Fibroblast of skin of left quadriceps (primary cell): ENCODE data around the gene ITIH1.
"Not testable (repeated sequence)": the region's sequence is repeated elsewhere in the genome, so short reads cannot be mapped to it uniquely, and the experiment has no call there.

ENCODE experiments used
- DNase-seq, 2 experiments: peaks; one replicate each; pipeline ENCODE4 v3.0.0-alpha.2; 2013; ENCODE audit warnings: low read depth in 2 of 2

The ITIH1 gene

GRCh38 chr3:52774901-52775864, 2.2 kb upstream of the ITIH1 start:
- no peak for DNase-seq

GRCh38 chr3:52775877-52776276, 1.5 kb upstream of the ITIH1 start:
- DNase-seq: no peak

GRCh38 chr3:52776486-52776885, 913 bp upstream of the ITIH1 start:
- not testable (repeated sequence) for DNase-seq

GRCh38 chr3:52777959-52778805, 783 bp downstream of the ITIH1 start:
- no peak for DNase-seq

GRCh38 chr3:52779011-52779836, 1.8 kb downstream of the ITIH1 start:
- DNase-seq: no peak

GRCh38 chr3:52779837-52780585, 2.6 kb downstream of the ITIH1 start:
- DNase-seq: no peak

- DNase-seq: no peak
Measured at GRCh38 chr3:52781741-52782140, 4.3 kb downstream of the ITIH1 start.

- no peak for DNase-seq
Measured at GRCh38 chr3:52782412-52783210, 5.2 kb downstream of the ITIH1 start.

- no peak for DNase-seq
Measured at GRCh38 chr3:52783211-52783555, 5.8 kb downstream of the ITIH1 start.

- no peak for DNase-seq
Measured at GRCh38 chr3:52784021-52784621, 6.7 kb downstream of the ITIH1 start.

GRCh38 chr3:52784931-52785590, 7.7 kb downstream of the ITIH1 start:
- DNase-seq: no peak

- DNase-seq: no peak
Measured at GRCh38 chr3:52786330-52787215, 9.2 kb downstream of the ITIH1 start.

- DNase-seq: no peak
Measured at GRCh38 chr3:52787246-52787645, 9.8 kb downstream of the ITIH1 start.

- no peak for DNase-seq
Measured at GRCh38 chr3:52787672-52788625, 10.6 kb downstream of the ITIH1 start.

GRCh38 chr3:52788890-52789745, 11.7 kb downstream of the ITIH1 start:
- no peak for DNase-seq

GRCh38 chr3:52789746-52790040, 12.3 kb downstream of the ITIH1 start:
- no peak for DNase-seq
